Stomach (tissue), 9 donors: ENCODE measurements around the gene AKT1S1. TPM values are rescaled to one million over a fixed set of nuclear protein-coding genes. Genes with fewer than 3 reads are reported as not detected.

Experiments used
- DNase-seq, 2 donors: peaks; one replicate each; pipeline versions ENCODE4 v3.0.0 to v3.0.0-alpha.2; 2013 to 2019
- H3K27ac ChIP-seq, 5 donors: fragments of 200-600 bp in 4 of 5; sonication (generic) in 4 of 5; one replicate each; pipeline ENCODE4 v1.5.1; 2013 to 2019; ENCODE audit warnings: mild to moderate bottlenecking in 1 of 5, moderate library complexity in 1 of 5
- H3K27me3 ChIP-seq, 3 donors: fragments of 200-600 bp; sonication (generic); one replicate each; pipeline ENCODE4 v1.5.1; 2017 to 2019; ENCODE audit warnings: mixed run types in 1 of 3
- H3K36me3 ChIP-seq, 4 donors: fragments of 200-600 bp; sonication (generic); 1 replicate in 3 of 4; 2 replicates in 1 of 4; pipeline ENCODE4 v1.5.1; 2016 to 2019
- H3K4me1 ChIP-seq, 4 donors: fragments of 200-600 bp; sonication (generic); one replicate each; pipeline ENCODE4 v1.5.1; 2016 to 2019
- H3K4me3 ChIP-seq, 4 donors: fragments of 200-600 bp; sonication (generic) in 3 of 4; one replicate each; pipeline ENCODE4 v1.5.1; 2016 to 2019; ENCODE audit warnings: mild to moderate bottlenecking in 1 of 4
- H3K9me3 ChIP-seq, 4 donors: fragments of 200-600 bp; sonication (generic); one replicate each; pipeline ENCODE4 v1.5.1; 2016 to 2019
- EP300 ChIP-seq: sonication (generic); formaldehyde crosslinking; IDR thresholded peaks from one replicate; pipeline ENCODE4 v1.6.1; 2017; ENCODE audit warnings: antibody characterized with exemption
- POLR2A ChIP-seq, 4 donors: fragments of 450-650 bp; IDR thresholded peaks; one replicate each; pipeline ENCODE4 v1.6.1; 2016; ENCODE audit warnings: antibody characterized with exemption in 4 of 4, control low read depth in 2 of 4, mild to moderate bottlenecking in 1 of 4, moderate library complexity in 1 of 4
- POLR2AphosphoS5 ChIP-seq, 3 donors: sonication (generic); formaldehyde crosslinking; IDR thresholded peaks; one replicate each; pipeline ENCODE4 v1.6.1; 2016; ENCODE audit warnings: antibody characterized with exemption in 3 of 3
- WGBS, 5 donors: extraction: QIAGEN DNeasy Blood & Tissue Kit in 3 of 5; methylation state at CpG; one replicate each; pipeline versions ENCODE4 v1.1.5 to v1.1.7; 2013 to 2018; 5-methylcytosine and 5-hydroxymethylcytosine counted together
- intact Hi-C: fragments of 100-400 bp; cut with DNase I; formaldehyde crosslinking; loops from one replicate; pipeline ENCODE4 v1.15.1; 2023; ENCODE audit warnings: low total_unique reads
- polyA plus RNA-seq, 3 donors: library from polyadenylated mRNA; stranded (reverse); fragments of 200-250 nt; gene quantifications; one replicate each; pipeline ENCODE4 v1.2.3, GENCODE V29; 2013
- total RNA-seq, 5 donors: library from RNA; depleted of rRNA; stranded (reverse); fragments of >200 nt; gene quantifications; one replicate each; pipeline versions ENCODE4 v1.1.0 to v1.2.3, GENCODE V29; 2014 to 2016
- TF ChIP-seq, protein P1 (sequence below), 7 experiments: fragments of 450-650 bp in 4 of 7; fragments of 200-600 bp in 3 of 7; sonication (generic) in 3 of 7; IDR thresholded peaks; one replicate each; pipeline ENCODE4 v1.5.1; 2016 to 2019; ENCODE audit warnings: antibody characterized with exemption in 7 of 7, control low read depth in 2 of 7, mild to moderate bottlenecking in 1 of 7
- donor health status: healthy with polysubstance abuse.
- donor health status: Bipolar disorder and iron deficiency.
- donor health status: healthy.

AKT1S1 gene
- total and polyA plus RNA-seq, 8 donors: 3.5 to 63.7 (median 29.1) TPM

GRCh38 chr19:49912965-49913685, 36.0 kb upstream of the AKT1S1 start:
- Histone ChIP-seq H3K36me3 (peaks cover 13 to 87% (median 77%) of the 10 kb centered on the region in 4 donors), H3K27me3 (no peaks in the 10 kb centered on the region), H3K27ac (no peak overlapping the region), H3K4me1 (peaks cover 0 to 14% (median 6%) of the 10 kb centered on the region in 4 donors), H3K4me3 (no peak overlapping the region), H3K9me3 (no peaks in the 10 kb centered on the region)
- DNase-seq: peak in 1 of 2 donors; percentile 53
- WGBS, 5 donors: 71 to 76% (median 75%) methylated on average over 17 to 21 of the region's 21 CpGs
- intact Hi-C loops: no loop called here
- TF ChIP-seq EP300 (no peak), POLR2A (IDR thresholded peaks at IDR 0.05) (no peak), POLR2AphosphoS5 (IDR thresholded peaks at IDR 0.05) (no peak)
- TF ChIP-seq, protein P1, sequence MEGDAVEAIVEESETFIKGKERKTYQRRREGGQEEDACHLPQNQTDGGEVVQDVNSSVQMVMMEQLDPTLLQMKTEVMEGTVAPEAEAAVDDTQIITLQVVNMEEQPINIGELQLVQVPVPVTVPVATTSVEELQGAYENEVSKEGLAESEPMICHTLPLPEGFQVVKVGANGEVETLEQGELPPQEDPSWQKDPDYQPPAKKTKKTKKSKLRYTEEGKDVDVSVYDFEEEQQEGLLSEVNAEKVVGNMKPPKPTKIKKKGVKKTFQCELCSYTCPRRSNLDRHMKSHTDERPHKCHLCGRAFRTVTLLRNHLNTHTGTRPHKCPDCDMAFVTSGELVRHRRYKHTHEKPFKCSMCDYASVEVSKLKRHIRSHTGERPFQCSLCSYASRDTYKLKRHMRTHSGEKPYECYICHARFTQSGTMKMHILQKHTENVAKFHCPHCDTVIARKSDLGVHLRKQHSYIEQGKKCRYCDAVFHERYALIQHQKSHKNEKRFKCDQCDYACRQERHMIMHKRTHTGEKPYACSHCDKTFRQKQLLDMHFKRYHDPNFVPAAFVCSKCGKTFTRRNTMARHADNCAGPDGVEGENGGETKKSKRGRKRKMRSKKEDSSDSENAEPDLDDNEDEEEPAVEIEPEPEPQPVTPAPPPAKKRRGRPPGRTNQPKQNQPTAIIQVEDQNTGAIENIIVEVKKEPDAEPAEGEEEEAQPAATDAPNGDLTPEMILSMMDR (IDR thresholded peaks at IDR 0.05): no peak

DNA sequence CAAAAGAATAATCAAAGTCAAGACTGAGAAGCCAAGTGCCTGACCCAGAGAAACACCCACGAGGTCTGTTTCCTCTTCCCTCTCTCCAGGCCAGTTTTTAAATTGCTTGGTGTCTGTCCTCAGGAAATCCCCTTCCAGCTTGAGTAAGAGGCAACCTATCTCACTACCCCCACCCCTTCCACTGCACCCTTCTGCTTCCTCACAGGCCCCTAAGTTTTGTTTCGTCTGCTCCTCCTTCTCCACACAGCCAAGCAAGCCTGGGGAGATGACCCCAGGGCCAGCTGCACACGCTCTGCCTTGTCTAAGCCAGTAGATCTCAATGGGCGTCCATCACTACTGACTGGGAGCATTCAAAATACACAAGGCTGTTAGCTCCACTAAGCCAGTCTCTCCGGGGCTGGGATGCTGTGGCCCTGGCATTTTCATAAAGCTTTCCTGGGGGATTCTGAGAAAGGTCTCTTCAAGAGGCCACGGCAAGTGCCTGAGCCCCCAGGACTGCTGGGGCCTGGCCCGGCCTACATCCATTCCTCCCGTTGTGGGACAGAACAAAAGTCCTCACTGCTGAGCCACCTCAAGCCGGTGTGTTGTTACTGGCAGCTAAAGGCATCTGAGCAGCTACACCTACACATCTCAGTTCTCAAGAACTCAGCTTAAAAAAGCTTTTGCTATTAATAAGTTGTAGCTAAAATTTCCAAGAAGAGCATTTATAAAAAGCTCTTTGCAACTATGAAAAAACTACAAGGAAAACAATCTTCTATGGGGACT, 34.4 kb upstream of the AKT1S1 start:
- intact Hi-C loops: no loop called here
- WGBS, 5 donors: 64 to 75% (median 71%) methylated on average over 9 of the region's 9 CpGs
- no peak overlapping the region for H3K4me3 ChIP-seq
- DNase-seq: peak in 1 of 2 donors; percentile 58
- peaks cover 23 to 87% (median 80%) of the 10 kb centered on the region in 4 donors for H3K36me3 ChIP-seq
- no peaks in the 10 kb centered on the region for H3K9me3 ChIP-seq
- H3K27me3 ChIP-seq: no peaks in the 10 kb centered on the region
- no peak for TF ChIP-seq POLR2A (IDR thresholded peaks at IDR 0.05)
- no peak for TF ChIP-seq POLR2AphosphoS5 (IDR thresholded peaks at IDR 0.05)
- H3K4me1 ChIP-seq: peaks cover 0 to 14% (median 6%) of the 10 kb centered on the region in 4 donors
- peak overlapping the region in 1 of 5 donors; percentile 46 for H3K27ac ChIP-seq

GRCh38 chr19:49910179-49910578, 33.0 kb upstream of the AKT1S1 start:
- 89 to 97% (median 91%) methylated on average over 4 to 5 of the region's 5 CpGs for WGBS, 5 donors
- peaks cover 23 to 81% (median 75%) of the 10 kb centered on the region in 4 donors for H3K36me3 ChIP-seq
- intact Hi-C loops: no loop called here
- no peak overlapping the region for H3K4me3 ChIP-seq
- H3K27ac ChIP-seq: no peak overlapping the region
- H3K9me3 ChIP-seq: no peaks in the 10 kb centered on the region
- H3K4me1 ChIP-seq: peaks cover 0 to 14% (median 6%) of the 10 kb centered on the region in 4 donors
- no peak for TF ChIP-seq EP300
- TF ChIP-seq, protein P1 (IDR thresholded peaks at IDR 0.05): no peak
- no peak for TF ChIP-seq POLR2A (IDR thresholded peaks at IDR 0.05)
- no peak for TF ChIP-seq POLR2AphosphoS5 (IDR thresholded peaks at IDR 0.05)
- no peak for DNase-seq
- H3K27me3 ChIP-seq: no peaks in the 10 kb centered on the region

GRCh38 chr19:49908480-49909420, 31.6 kb upstream of the AKT1S1 start:
- 96 to 97% (median 97%) methylated on average over 36 to 37 of the region's 37 CpGs for WGBS, 5 donors
- Histone ChIP-seq H3K4me1 (peaks cover 0 to 14% (median 6%) of the 10 kb centered on the region in 4 donors), H3K27ac (no peak overlapping the region), H3K27me3 (no peaks in the 10 kb centered on the region), H3K4me3 (no peak overlapping the region), H3K36me3 (peaks cover 23 to 69% (median 62%) of the 10 kb centered on the region in 4 donors), H3K9me3 (no peaks in the 10 kb centered on the region)
- intact Hi-C loops: no loop called here
- TF ChIP-seq POLR2AphosphoS5 (IDR thresholded peaks at IDR 0.05) (no peak), EP300 (no peak), POLR2A (IDR thresholded peaks at IDR 0.05) (no peak)
- TF ChIP-seq, protein P1 (IDR thresholded peaks at IDR 0.05): no peak
- DNase-seq: no peak
